ENCODE results near the gene PNP. TPM values are rescaled to one million over a fixed set of nuclear protein-coding genes. Genes with fewer than 3 reads are reported as not detected.

PNP gene
- total RNA-seq, 2 experiments from 2014 or later: 120 to 128 TPM

DNA sequence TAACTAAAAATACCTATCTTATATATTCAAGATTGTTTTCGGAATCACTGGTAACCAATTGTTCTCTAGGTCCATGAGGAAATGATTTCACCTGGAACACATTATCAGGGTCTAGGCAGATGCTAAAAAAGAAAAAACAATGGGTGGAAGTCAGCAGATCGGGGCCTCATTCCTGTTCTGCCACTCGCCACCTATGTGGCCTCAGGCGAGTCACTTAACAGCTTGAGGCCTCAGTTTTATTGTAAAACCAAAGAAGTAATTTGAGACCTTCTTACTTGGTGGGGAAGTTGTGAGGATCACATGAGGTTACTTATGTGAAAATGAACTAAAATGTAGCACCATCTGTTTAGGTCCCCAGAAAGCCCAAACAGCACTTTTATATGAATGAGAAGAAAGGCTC, 29.9 kb downstream of the PNP start:
- Histone ChIP-seq H3K4me2 (ENCODE audit: low read length) (no peak overlapping the region), H3K27ac (ENCODE audit: low read depth, low read length, poor library complexity, severe bottlenecking) (no peak overlapping the region), H3K9me3 (ENCODE audit: low read length) (no peaks in the 10 kb centered on the region), H3K4me1 (ENCODE audit: insufficient read depth, low read length, poor library complexity, severe bottlenecking) (no peaks in the 10 kb centered on the region), H4K20me1 (ENCODE audit: insufficient read depth, low read length) (no peaks in the 10 kb centered on the region), H3K79me2 (ENCODE audit: insufficient read depth, low read depth, low read length) (no peaks in the 10 kb centered on the region), H2AFZ (ENCODE audit: low read length) (no peak overlapping the region), H3K9me2 (ENCODE audit: insufficient read depth, low read length) (no peaks in the 10 kb centered on the region), H3K36me3 (ENCODE audit: insufficient read depth, low read length) (no peaks in the 10 kb centered on the region), H3K4me3 (ENCODE audit: low read depth, low read length, poor library complexity, severe bottlenecking) (no peak overlapping the region)
- DNase-seq (ENCODE audit: low spot score): no peak
- BruUV-seq (replicated peaks): no TSS peak
- ChIA-PET CTCF (ENCODE audit: unreplicated experiment) (no interaction called here), POLR2A (interaction anchor here (0.6 kb wide), 1 partner anchor 73 kb away, joined by 5 read pairs; no protein-coding TSS in a partner anchor)
- TF ChIP-seq, protein P1, sequence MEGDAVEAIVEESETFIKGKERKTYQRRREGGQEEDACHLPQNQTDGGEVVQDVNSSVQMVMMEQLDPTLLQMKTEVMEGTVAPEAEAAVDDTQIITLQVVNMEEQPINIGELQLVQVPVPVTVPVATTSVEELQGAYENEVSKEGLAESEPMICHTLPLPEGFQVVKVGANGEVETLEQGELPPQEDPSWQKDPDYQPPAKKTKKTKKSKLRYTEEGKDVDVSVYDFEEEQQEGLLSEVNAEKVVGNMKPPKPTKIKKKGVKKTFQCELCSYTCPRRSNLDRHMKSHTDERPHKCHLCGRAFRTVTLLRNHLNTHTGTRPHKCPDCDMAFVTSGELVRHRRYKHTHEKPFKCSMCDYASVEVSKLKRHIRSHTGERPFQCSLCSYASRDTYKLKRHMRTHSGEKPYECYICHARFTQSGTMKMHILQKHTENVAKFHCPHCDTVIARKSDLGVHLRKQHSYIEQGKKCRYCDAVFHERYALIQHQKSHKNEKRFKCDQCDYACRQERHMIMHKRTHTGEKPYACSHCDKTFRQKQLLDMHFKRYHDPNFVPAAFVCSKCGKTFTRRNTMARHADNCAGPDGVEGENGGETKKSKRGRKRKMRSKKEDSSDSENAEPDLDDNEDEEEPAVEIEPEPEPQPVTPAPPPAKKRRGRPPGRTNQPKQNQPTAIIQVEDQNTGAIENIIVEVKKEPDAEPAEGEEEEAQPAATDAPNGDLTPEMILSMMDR (conservative IDR thresholded peaks at IDR 0.05; ENCODE audit: low read length): no peak
- no peak for TF ChIP-seq EZH2phosphoT487 (IDR thresholded peaks at IDR 0.05; ENCODE audit: borderline replicate concordance, low read depth, low read length)
- intact Hi-C loops (cut with micrococcal nuclease; ENCODE audit: unreplicated experiment): no loop called here

GRCh38 chr14:20499881-20500280, 30.7 kb downstream of the PNP start:
- no peaks in the 10 kb centered on the region for H3K9me2 ChIP-seq (ENCODE audit: insufficient read depth, low read length)
- no peaks in the 10 kb centered on the region for H3K79me2 ChIP-seq (ENCODE audit: insufficient read depth, low read depth, low read length)
- no peak overlapping the region for H3K4me2 ChIP-seq (ENCODE audit: low read length)
- no peak overlapping the region for H2AFZ ChIP-seq (ENCODE audit: low read length)
- ChIA-PET CTCF (ENCODE audit: unreplicated experiment) (no interaction called here), POLR2A (no interaction called here)
- H4K20me1 ChIP-seq (ENCODE audit: insufficient read depth, low read length): no peaks in the 10 kb centered on the region
- no peaks in the 10 kb centered on the region for H3K9me3 ChIP-seq (ENCODE audit: low read length)
- no peak for DNase-seq (ENCODE audit: low spot score)
- H3K4me1 ChIP-seq (ENCODE audit: insufficient read depth, low read length, poor library complexity, severe bottlenecking): no peaks in the 10 kb centered on the region
- intact Hi-C loops (cut with micrococcal nuclease; ENCODE audit: unreplicated experiment): no loop called here
- H3K4me3 ChIP-seq (ENCODE audit: low read depth, low read length, poor library complexity, severe bottlenecking): no peak overlapping the region
- no peaks in the 10 kb centered on the region for H3K36me3 ChIP-seq (ENCODE audit: insufficient read depth, low read length)
- TF ChIP-seq, protein P1 (conservative IDR thresholded peaks at IDR 0.05; ENCODE audit: low read length): no peak
- no peak for TF ChIP-seq EZH2phosphoT487 (IDR thresholded peaks at IDR 0.05; ENCODE audit: borderline replicate concordance, low read depth, low read length)
- no peak overlapping the region for H3K27ac ChIP-seq (ENCODE audit: low read depth, low read length, poor library complexity, severe bottlenecking)
- no TSS peak for BruUV-seq (replicated peaks)

DNA sequence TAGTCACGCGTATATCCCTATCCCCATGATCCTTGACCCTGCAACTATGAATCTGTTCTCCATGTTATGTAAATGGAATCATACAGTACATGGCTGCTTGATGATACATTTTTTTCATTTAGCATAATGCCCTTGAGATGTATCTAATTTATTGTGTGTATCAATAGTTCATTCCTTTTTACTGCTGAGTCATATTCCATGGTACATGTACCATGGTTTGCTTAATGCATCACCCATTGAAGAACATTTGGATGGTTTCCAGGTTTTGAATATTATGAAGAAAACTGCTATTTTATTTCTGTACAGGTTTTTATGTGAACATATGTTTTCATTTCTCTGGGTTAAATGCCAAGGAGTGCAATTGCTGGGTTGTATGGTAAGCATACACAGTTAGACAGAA, 32.1 kb downstream of the PNP start:
- Histone ChIP-seq H3K79me2 (ENCODE audit: insufficient read depth, low read depth, low read length) (no peaks in the 10 kb centered on the region), H3K4me1 (ENCODE audit: insufficient read depth, low read length, poor library complexity, severe bottlenecking) (no peaks in the 10 kb centered on the region), H3K36me3 (ENCODE audit: insufficient read depth, low read length) (no peaks in the 10 kb centered on the region), H3K9me2 (ENCODE audit: insufficient read depth, low read length) (no peaks in the 10 kb centered on the region), H4K20me1 (ENCODE audit: insufficient read depth, low read length) (no peaks in the 10 kb centered on the region), H3K27ac (ENCODE audit: low read depth, low read length, poor library complexity, severe bottlenecking) (no peak overlapping the region), H2AFZ (ENCODE audit: low read length) (no peak overlapping the region), H3K9me3 (ENCODE audit: low read length) (no peaks in the 10 kb centered on the region), H3K4me2 (ENCODE audit: low read length) (no peak overlapping the region), H3K4me3 (ENCODE audit: low read depth, low read length, poor library complexity, severe bottlenecking) (no peak overlapping the region)
- TF ChIP-seq, protein P1 (conservative IDR thresholded peaks at IDR 0.05; ENCODE audit: low read length): no peak
- no peak for TF ChIP-seq EZH2phosphoT487 (IDR thresholded peaks at IDR 0.05; ENCODE audit: borderline replicate concordance, low read depth, low read length)
- no TSS peak for BruUV-seq (replicated peaks)
- no peak for DNase-seq (ENCODE audit: low spot score)
- POLR2A ChIA-PET: no interaction called here
- intact Hi-C loops (cut with micrococcal nuclease; ENCODE audit: unreplicated experiment): no loop called here
- CTCF ChIA-PET (ENCODE audit: unreplicated experiment): no interaction called here

All from OCI-LY7 (cell line).